Parathyroid adenoma (tissue), 2 donors: ENCODE data around the gene BIRC2.

Source experiments
- H2AFZ ChIP-seq: fragments of 300-600 bp; sonication (generic); one replicate; pipeline ENCODE4 v1.7.0; 2017; ENCODE audit warnings: antibody characterized with exemption, mild to moderate bottlenecking
- H3K27ac ChIP-seq: fragments of 300-600 bp; sonication (generic); one replicate; pipeline ENCODE4 v1.7.0; 2017
- H3K27me3 ChIP-seq: fragments of 300-600 bp; sonication (generic); one replicate; pipeline ENCODE4 v1.7.0; 2017; ENCODE audit warnings: low read length; ENCODE audit not compliant: control insufficient read depth, insufficient read depth
- H3K36me3 ChIP-seq: fragments of 300-600 bp; sonication (generic); one replicate; pipeline ENCODE4 v1.7.0; 2017; ENCODE audit warnings: low read length; ENCODE audit not compliant: control insufficient read depth, insufficient read depth
- H3K4me1 ChIP-seq: fragments of 300-600 bp; sonication (generic); one replicate; pipeline ENCODE4 v1.7.0; 2017; ENCODE audit warnings: control low read depth
- H3K4me2 ChIP-seq: fragments of 300-600 bp; sonication (generic); one replicate; pipeline ENCODE4 v1.7.0; 2017; ENCODE audit warnings: low read length
- H3K4me3 ChIP-seq: fragments of 300-600 bp; sonication (generic); one replicate; pipeline ENCODE4 v1.7.0; 2017; ENCODE audit warnings: low read depth, low read length
- H3K79me2 ChIP-seq: fragments of 300-600 bp; sonication (generic); one replicate; pipeline ENCODE4 v1.7.0; 2017; ENCODE audit warnings: control low read depth
- H3K9ac ChIP-seq: fragments of 300-600 bp; sonication (generic); one replicate; pipeline ENCODE4 v1.7.0; 2017; ENCODE audit warnings: mild to moderate bottlenecking
- H3K9me3 ChIP-seq: fragments of 300-600 bp; sonication (generic); one replicate; pipeline ENCODE4 v1.7.0; 2017; ENCODE audit warnings: low read length; ENCODE audit not compliant: control insufficient read depth
- TF ChIP-seq, protein P1 (sequence below): fragments of 300-600 bp; sonication (generic); IDR thresholded peaks from one replicate; pipeline ENCODE4 v1.7.0; 2017; ENCODE audit warnings: antibody characterized with exemption, mild to moderate bottlenecking
- donor health status: primary hyperparathyroidism.

The BIRC2 gene

DNA sequence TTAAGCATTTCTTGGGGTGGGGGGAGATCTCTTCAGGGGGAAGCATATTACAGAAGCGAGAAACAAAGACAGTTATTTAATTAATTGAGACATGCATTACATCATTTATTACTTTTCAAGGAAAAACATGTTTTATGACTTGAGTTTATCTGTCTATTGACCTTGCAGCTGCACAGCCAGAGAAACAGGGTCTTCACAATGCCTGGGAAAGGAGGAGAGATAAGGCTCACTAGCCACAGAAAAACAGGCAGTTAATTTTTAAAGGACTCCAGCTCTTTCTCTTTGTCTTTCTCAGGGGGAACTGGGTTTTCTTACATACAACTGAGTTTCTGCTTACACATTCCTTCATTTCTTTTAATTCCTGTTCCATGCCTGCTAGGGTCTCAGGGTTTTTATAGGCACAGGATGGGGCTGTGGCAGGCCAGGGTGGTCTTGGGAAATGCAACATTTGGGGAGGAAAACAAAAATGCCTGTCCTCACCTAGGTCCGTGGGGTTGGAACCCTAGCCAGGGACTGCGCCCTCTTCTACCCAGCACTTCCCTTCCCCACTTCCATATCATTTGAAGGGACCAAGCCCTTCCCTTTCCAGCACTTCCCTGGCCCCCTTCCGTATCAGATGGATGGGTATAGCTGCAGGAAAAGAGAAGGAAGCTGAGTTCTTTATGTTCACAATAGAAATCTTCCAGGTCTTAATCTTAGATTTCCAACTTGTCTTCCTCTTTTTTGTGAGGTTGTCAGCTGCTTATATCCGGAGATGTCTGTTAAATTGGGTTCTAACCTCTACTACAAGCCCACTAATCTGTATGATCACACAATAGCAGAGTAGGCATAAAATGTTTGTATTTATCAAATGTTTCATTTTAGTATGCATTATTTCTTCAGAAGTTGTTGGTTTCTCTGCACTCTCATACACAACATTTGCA is 38.3 kb downstream of the BIRC2 start:
- no peak overlapping the region for H3K4me2 ChIP-seq
- H2AFZ ChIP-seq = no peak overlapping the region
- TF ChIP-seq, protein P1, sequence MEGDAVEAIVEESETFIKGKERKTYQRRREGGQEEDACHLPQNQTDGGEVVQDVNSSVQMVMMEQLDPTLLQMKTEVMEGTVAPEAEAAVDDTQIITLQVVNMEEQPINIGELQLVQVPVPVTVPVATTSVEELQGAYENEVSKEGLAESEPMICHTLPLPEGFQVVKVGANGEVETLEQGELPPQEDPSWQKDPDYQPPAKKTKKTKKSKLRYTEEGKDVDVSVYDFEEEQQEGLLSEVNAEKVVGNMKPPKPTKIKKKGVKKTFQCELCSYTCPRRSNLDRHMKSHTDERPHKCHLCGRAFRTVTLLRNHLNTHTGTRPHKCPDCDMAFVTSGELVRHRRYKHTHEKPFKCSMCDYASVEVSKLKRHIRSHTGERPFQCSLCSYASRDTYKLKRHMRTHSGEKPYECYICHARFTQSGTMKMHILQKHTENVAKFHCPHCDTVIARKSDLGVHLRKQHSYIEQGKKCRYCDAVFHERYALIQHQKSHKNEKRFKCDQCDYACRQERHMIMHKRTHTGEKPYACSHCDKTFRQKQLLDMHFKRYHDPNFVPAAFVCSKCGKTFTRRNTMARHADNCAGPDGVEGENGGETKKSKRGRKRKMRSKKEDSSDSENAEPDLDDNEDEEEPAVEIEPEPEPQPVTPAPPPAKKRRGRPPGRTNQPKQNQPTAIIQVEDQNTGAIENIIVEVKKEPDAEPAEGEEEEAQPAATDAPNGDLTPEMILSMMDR = no peak
- H3K4me3 ChIP-seq = no peak overlapping the region
- H3K36me3 ChIP-seq = no peaks in the 10 kb centered on the region
- H3K79me2 ChIP-seq = no peaks in the 10 kb centered on the region
- H3K9me3 ChIP-seq = no peaks in the 10 kb centered on the region
- H3K4me1 ChIP-seq = no peaks in the 10 kb centered on the region
- no peak overlapping the region for H3K27ac ChIP-seq
- H3K9ac ChIP-seq = no peak overlapping the region
- H3K27me3 ChIP-seq = no peaks in the 10 kb centered on the region

DNA sequence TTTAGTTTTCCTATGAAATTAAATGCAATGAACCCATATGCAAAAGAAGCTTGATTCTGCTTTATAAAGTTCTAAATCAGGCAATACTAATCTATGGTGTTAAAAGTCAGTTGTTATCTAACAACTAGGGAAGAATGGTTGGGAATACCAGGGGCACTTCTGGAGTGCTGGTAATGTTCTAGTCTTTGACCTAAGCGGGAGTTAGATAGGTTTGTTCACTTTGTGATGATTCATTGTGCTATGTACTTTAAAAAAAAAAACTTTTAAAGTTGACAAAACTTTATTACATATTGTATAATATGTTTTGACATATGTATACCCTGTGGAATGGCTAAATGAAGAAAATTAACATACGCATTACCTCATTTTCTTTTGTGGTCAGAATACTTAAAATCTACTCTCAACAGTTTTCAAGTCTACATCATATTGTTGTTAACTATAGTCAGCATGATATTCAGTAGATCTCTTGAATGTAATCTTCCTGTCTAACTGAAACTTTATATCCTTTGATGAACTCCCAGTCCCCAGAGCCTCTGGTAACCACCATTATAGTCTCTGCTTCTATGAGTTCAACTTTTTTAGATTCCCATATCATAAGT is 39.2 kb downstream of the BIRC2 start:
- no peak overlapping the region for H3K4me3 ChIP-seq
- H3K27me3 ChIP-seq = no peaks in the 10 kb centered on the region
- H2AFZ ChIP-seq = no peak overlapping the region
- H3K27ac ChIP-seq = no peak overlapping the region
- no peak overlapping the region for H3K4me2 ChIP-seq
- no peak overlapping the region for H3K9ac ChIP-seq
- H3K79me2 ChIP-seq = peaks cover 4% of the 10 kb centered on the region
- TF ChIP-seq, protein P1 = no peak
- no peaks in the 10 kb centered on the region for H3K4me1 ChIP-seq
- no peaks in the 10 kb centered on the region for H3K9me3 ChIP-seq
- no peaks in the 10 kb centered on the region for H3K36me3 ChIP-seq

DNA sequence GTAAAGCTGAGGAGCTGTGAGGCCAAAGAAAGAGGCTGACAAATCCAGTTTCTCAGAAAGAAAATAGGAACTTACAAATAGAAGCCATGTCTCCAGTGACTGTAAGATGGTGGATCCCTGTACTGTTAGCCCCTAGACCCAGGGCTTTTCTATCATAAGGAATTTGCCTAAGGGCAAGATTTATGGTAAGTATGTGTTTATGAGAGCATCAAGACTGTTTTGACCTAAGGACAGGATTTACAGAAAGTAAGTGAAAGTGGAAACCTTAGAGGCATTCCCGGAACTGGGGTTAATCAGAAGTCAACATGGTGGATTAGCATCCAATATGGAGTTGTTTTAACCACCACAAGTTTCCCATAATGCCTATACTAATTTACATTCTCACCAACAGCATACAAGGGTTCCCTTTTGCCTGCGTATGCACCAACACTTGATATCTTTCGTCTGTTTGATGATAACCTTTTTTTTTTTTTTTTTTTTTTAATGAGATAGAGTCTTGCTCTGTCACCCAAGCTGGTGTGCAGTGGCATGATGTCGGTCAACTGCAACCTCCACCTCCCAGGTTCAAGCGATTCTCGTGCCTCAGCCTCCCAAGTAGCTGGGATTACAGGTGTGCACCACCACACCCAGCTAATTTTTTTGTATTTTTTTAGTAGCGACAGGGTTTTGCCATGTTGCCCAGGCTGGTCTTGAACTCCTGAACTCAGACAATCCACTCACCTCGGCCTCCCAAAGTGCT is 40.2 kb downstream of the BIRC2 start:
- no peaks in the 10 kb centered on the region for H3K36me3 ChIP-seq
- no peak overlapping the region for H3K9ac ChIP-seq
- H3K4me1 ChIP-seq = no peaks in the 10 kb centered on the region
- TF ChIP-seq, protein P1 = no peak
- H3K4me2 ChIP-seq = no peak overlapping the region
- no peak overlapping the region for H3K4me3 ChIP-seq
- no peaks in the 10 kb centered on the region for H3K9me3 ChIP-seq
- H2AFZ ChIP-seq = no peak overlapping the region
- no peak overlapping the region for H3K27ac ChIP-seq
- no peaks in the 10 kb centered on the region for H3K27me3 ChIP-seq
- peaks cover 7% of the 10 kb centered on the region for H3K79me2 ChIP-seq

- Histone ChIP-seq H2AFZ (no peak overlapping the region), H3K4me3 (no peak overlapping the region), H3K9ac (no peak overlapping the region), H3K4me1 (no peaks in the 10 kb centered on the region), H3K79me2 (peaks cover 7% of the 10 kb centered on the region), H3K9me3 (no peaks in the 10 kb centered on the region), H3K36me3 (no peaks in the 10 kb centered on the region), H3K4me2 (no peak overlapping the region), H3K27ac (no peak overlapping the region), H3K27me3 (no peaks in the 10 kb centered on the region)
- TF ChIP-seq, protein P1 = no peak
These were observed 42.2 kb downstream of the BIRC2 start for GRCh38 chr11:102389253-102389652.
